Activated CD4-positive, alpha-beta T cell treated with anti-CD3 and anti-CD28 coated beads, Interleukin-2, amount 10 ng/mL, durations not matched to agents 7 days and 5 days (primary cell): ENCODE measurements around the gene NRL. TPM values are rescaled to one million over a fixed set of nuclear protein-coding genes. Genes with fewer than 3 reads are reported as not detected.

Source experiments
- CTCF ChIA-PET: fragments of 350-600 bp; sonication (Branson Sonifier 250); formaldehyde crosslinking; loops from one replicate; lab custom pipeline; 2021; ENCODE audit warnings: antibody characterized with exemption; lab: Charles Lee
- POLR2A ChIA-PET: fragments of 350-600 bp; sonication (Branson Sonifier 250); formaldehyde crosslinking; loops from one replicate; lab custom pipeline; 2021; ENCODE audit warnings: antibody characterized with exemption; lab: Charles Lee
- DNase-seq: peaks from one replicate; pipeline ENCODE4 v3.0.0-alpha.2; 2020
- H3K27ac Mint-ChIP-seq: one replicate; pipeline ENCODE4 v1.8.0; 2021; ENCODE audit warnings: mild to moderate bottlenecking, moderate library complexity, mixed read lengths
- H3K27me3 Mint-ChIP-seq: one replicate; pipeline ENCODE4 v1.8.0; 2021; ENCODE audit warnings: mixed read lengths
- H3K36me3 Mint-ChIP-seq: one replicate; pipeline ENCODE4 v1.8.0; 2021; ENCODE audit warnings: low read depth, mixed read lengths
- H3K4me1 Mint-ChIP-seq: one replicate; pipeline ENCODE4 v1.8.0; 2021; ENCODE audit warnings: mixed read lengths
- H3K4me3 Mint-ChIP-seq: one replicate; pipeline ENCODE4 v1.8.0; 2021; ENCODE audit warnings: mild to moderate bottlenecking, moderate library complexity, mixed read lengths
- H3K9me3 Mint-ChIP-seq: one replicate; pipeline ENCODE4 v1.8.0; 2021; ENCODE audit warnings: mixed read lengths
- total RNA-seq, 2 experiments: library from RNA; stranded (reverse); gene quantifications; one replicate each; pipeline ENCODE4 v1.2.3, GENCODE V29; 2021

The NRL gene
- total RNA-seq, 2 experiments from 2014 or later: 3.1 to 3.3 TPM

DNA sequence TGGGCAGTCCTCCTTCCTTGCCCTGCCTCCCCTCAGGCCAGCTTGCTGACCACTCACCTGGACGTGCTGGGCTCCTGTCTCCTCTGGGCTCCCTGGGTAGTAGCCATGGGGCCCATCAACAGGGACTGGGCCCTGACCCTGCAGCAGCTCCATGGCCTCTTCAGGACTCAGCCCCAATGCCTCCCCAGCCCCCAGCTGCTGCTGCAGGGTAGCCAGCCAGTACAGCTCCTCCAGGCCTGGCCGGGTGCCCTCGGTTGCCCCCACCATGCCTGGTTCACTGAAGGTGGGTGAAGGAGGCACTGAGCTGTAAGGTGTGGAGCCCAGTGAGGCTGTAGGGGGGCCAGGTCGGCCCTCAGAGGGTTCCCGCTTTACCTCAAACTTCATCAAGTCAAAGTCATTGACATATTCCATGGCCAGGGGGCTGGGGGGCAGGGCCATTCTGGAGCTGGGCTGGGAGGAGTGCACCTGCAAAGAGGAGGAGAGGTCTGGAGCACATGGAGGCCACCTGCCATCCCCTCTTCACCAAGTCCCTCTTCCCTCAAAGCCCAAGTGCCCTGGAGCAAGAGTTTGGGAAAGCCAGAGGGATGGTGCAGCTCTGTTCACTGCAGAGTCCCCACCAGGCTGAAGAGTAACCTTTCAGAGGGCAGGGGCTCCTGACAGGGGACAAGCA, 32.2 kb downstream of the NRL start:
- POLR2A ChIA-PET: interaction anchor here (0.6 kb wide), 1 partner anchor 47 kb away, joined by 3 read pairs; no protein-coding TSS in a partner anchor

GRCh38 chr14:24081739-24082211, 33.0 kb downstream of the NRL start:
- Mint-ChIP-seq H3K36me3 (no peaks in the 10 kb centered on the region), H3K4me1 (peaks cover 27% of the 10 kb centered on the region), H3K27me3 (peaks cover 3% of the 10 kb centered on the region), H3K9me3 (no peaks in the 10 kb centered on the region), H3K4me3 (peak overlapping the region; percentile 72), H3K27ac (peak overlapping the region; percentile 90)
- no peak for DNase-seq
- ChIA-PET CTCF (interaction anchor here (1.0 to 3.8 kb wide), 7 partner anchors 9 to 79 kb away, joined by 3 to 36 read pairs (median 5); partner anchors contain the start of genes IRF9 and PCK2), POLR2A (no interaction called here)

More for the DNA sequence above, 32.2 kb downstream of the NRL start:
- H3K9me3 Mint-ChIP-seq: no peaks in the 10 kb centered on the region
- peaks cover 3% of the 10 kb centered on the region for H3K27me3 Mint-ChIP-seq
- H3K4me3 Mint-ChIP-seq: peak overlapping the region; percentile 72
- peak overlapping the region; percentile 90 for H3K27ac Mint-ChIP-seq
- H3K4me1 Mint-ChIP-seq: peaks cover 27% of the 10 kb centered on the region
- no peak for DNase-seq
- CTCF ChIA-PET: interaction anchor here (0.5 to 3.8 kb wide), 8 partner anchors 8 to 488 kb away, joined by 3 to 36 read pairs (median 4); partner anchors contain the start of genes IRF9 and PCK2
- no peaks in the 10 kb centered on the region for H3K36me3 Mint-ChIP-seq

GRCh38 chr14:24080888-24081738, 33.6 kb downstream of the NRL start:
- H3K9me3 Mint-ChIP-seq: no peaks in the 10 kb centered on the region
- peak overlapping the region; percentile 79 for H3K4me3 Mint-ChIP-seq
- peaks cover 3% of the 10 kb centered on the region for H3K27me3 Mint-ChIP-seq
- H3K27ac Mint-ChIP-seq: peak overlapping the region; percentile 90
- peak; percentile 79 for DNase-seq
- no peaks in the 10 kb centered on the region for H3K36me3 Mint-ChIP-seq
- ChIA-PET POLR2A (no interaction called here), CTCF (interaction anchor here (1.0 to 3.8 kb wide), 9 partner anchors 9 to 37 kb away, joined by 3 to 36 read pairs (median 3); partner anchors contain the start of gene PCK2)
- peaks cover 31% of the 10 kb centered on the region for H3K4me1 Mint-ChIP-seq

- H3K27me3 Mint-ChIP-seq: peaks cover 3% of the 10 kb centered on the region
- H3K4me3 Mint-ChIP-seq: peak overlapping the region; percentile 79
- POLR2A ChIA-PET: no interaction called here
- H3K36me3 Mint-ChIP-seq: no peaks in the 10 kb centered on the region
- H3K9me3 Mint-ChIP-seq: no peaks in the 10 kb centered on the region
- DNase-seq: no peak
- CTCF ChIA-PET: interaction anchor here (1.1 to 3.8 kb wide), 6 partner anchors 8 to 29 kb away, joined by 3 to 36 read pairs (median 6); partner anchors contain the start of gene PCK2
- peak overlapping the region; percentile 90 for H3K27ac Mint-ChIP-seq
- peaks cover 40% of the 10 kb centered on the region for H3K4me1 Mint-ChIP-seq
Observed at GRCh38 chr14:24080142-24080530, 34.6 kb downstream of the NRL start.

DNA sequence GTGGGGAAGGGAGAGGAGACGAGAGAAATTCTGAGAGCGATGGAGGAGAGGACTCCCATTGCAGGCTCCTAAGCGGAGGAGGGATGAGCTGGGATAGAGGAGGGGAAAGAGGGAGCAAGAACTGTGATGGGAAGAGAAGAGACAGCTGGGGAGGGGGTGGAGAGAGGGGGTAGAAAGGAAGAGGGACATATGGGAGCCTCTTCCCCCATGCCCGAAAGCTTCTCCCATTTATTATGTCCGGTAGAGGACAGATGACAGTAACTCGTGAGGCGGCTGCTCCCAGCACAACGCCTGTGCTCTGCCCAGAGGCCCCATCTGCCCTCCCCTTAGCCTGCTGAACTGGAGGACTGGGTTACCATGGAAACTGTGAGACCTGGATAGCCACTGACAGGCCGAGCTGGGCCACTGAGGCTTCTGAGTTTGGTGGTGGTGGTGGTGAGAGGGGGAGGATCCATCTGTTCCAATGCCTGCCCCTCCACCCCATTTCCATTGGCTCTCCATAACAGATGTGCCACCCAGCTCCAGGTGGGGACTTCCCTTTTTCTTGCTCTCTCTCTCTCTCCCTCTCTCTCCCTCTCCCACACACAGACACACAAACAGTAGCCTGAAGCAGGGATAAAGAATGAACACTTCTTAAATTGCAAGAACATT, 35.1 kb downstream of the NRL start:
- H3K27me3 Mint-ChIP-seq: peaks cover 3% of the 10 kb centered on the region
- H3K36me3 Mint-ChIP-seq: no peaks in the 10 kb centered on the region
- H3K9me3 Mint-ChIP-seq: no peaks in the 10 kb centered on the region
- H3K4me1 Mint-ChIP-seq: peaks cover 42% of the 10 kb centered on the region
- H3K4me3 Mint-ChIP-seq: peak overlapping the region; percentile 79
- ChIA-PET CTCF (interaction anchor here (1.1 to 3.8 kb wide), 6 partner anchors 9 to 68 kb away, joined by 3 to 36 read pairs (median 6); partner anchors contain the start of gene PCK2), POLR2A (no interaction called here)
- peak overlapping the region; percentile 58 for H3K27ac Mint-ChIP-seq
- no peak for DNase-seq

DNA sequence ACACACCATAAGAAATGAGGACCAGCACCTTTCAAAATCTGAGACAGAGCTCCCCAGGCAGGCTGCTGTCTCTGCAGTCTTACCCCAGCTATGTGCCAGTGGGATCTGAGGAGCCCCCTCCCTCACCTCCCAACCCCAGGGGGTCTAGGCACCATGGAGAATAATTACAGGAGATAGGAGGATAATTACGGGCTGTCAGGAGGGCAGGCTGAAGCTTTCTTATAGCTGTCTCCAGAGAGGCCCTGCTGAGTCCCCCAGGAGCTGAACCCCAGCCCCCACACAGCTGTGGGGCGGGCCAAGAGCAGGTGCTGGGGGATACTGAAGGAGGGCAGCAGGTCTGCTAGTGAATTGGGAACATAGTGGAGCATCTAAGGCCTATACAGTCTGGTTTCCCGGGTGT, 36.6 kb downstream of the NRL start:
- ChIA-PET CTCF (no interaction called here), POLR2A (no interaction called here)
- H3K36me3 Mint-ChIP-seq: no peaks in the 10 kb centered on the region
- H3K4me1 Mint-ChIP-seq: peaks cover 42% of the 10 kb centered on the region
- peaks cover 3% of the 10 kb centered on the region for H3K27me3 Mint-ChIP-seq
- no peak overlapping the region for H3K4me3 Mint-ChIP-seq
- no peaks in the 10 kb centered on the region for H3K9me3 Mint-ChIP-seq
- DNase-seq: no peak
- peak overlapping the region; percentile 65 for H3K27ac Mint-ChIP-seq

- peaks cover 2% of the 10 kb centered on the region for H3K27me3 Mint-ChIP-seq
- H3K27ac Mint-ChIP-seq: peak overlapping the region; percentile 15
- H3K4me1 Mint-ChIP-seq: peaks cover 36% of the 10 kb centered on the region
- no peak overlapping the region for H3K4me3 Mint-ChIP-seq
- H3K9me3 Mint-ChIP-seq: no peaks in the 10 kb centered on the region
- no peaks in the 10 kb centered on the region for H3K36me3 Mint-ChIP-seq
- ChIA-PET POLR2A (interaction anchor here (0.6 kb wide), 1 partner anchor 64 kb away, joined by 6 read pairs; the partner anchor contains the start of gene EMC9), CTCF (no interaction called here)
- DNase-seq: no peak
Observed at GRCh38 chr14:24077086-24077485, 37.7 kb downstream of the NRL start.

- Mint-ChIP-seq H3K4me3 (no peak overlapping the region), H3K4me1 (peaks cover 31% of the 10 kb centered on the region), H3K36me3 (no peaks in the 10 kb centered on the region), H3K9me3 (no peaks in the 10 kb centered on the region), H3K27me3 (peaks cover 2% of the 10 kb centered on the region), H3K27ac (no peak overlapping the region)
- CTCF ChIA-PET: interaction anchor here (2.1 kb wide), 1 partner anchor 14 kb away, joined by 8 read pairs; no protein-coding TSS in a partner anchor
- POLR2A ChIA-PET: no interaction called here
- no peak for DNase-seq
Observed at GRCh38 chr14:24076302-24076601, 38.5 kb downstream of the NRL start.

- POLR2A ChIA-PET: no interaction called here
- peak overlapping the region; percentile 85 for H3K27ac Mint-ChIP-seq
- peak overlapping the region; percentile 8 for H3K4me3 Mint-ChIP-seq
Observed at GRCh38 chr14:24075485-24076301, 39.1 kb downstream of the NRL start.

GRCh38 chr14:24074625-24075484, 39.9 kb downstream of the NRL start:
- H3K36me3 Mint-ChIP-seq: no peaks in the 10 kb centered on the region
- H3K27me3 Mint-ChIP-seq: peaks cover 4% of the 10 kb centered on the region
- peak overlapping the region; percentile 85 for H3K27ac Mint-ChIP-seq
- no peaks in the 10 kb centered on the region for H3K9me3 Mint-ChIP-seq
- DNase-seq: no peak
- ChIA-PET CTCF (interaction anchor here (1.1 to 2.1 kb wide), 5 partner anchors 10 to 105 kb away, joined by 3 to 8 read pairs (median 4); partner anchors contain the start of gene CARMIL3), POLR2A (no interaction called here)
- peaks cover 20% of the 10 kb centered on the region for H3K4me1 Mint-ChIP-seq
- H3K4me3 Mint-ChIP-seq: no peak overlapping the region

More at GRCh38 chr14:24075485-24076301, 39.1 kb downstream of the NRL start:
- peaks cover 28% of the 10 kb centered on the region for H3K4me1 Mint-ChIP-seq
- CTCF ChIA-PET: interaction anchor here (1.4 to 2.1 kb wide), 2 partner anchors 15 to 16 kb away, joined by 3 to 8 read pairs; no protein-coding TSS in a partner anchor
- H3K9me3 Mint-ChIP-seq: no peaks in the 10 kb centered on the region
- DNase-seq: no peak
- H3K36me3 Mint-ChIP-seq: no peaks in the 10 kb centered on the region
- H3K27me3 Mint-ChIP-seq: peaks cover 2% of the 10 kb centered on the region
